Lower lobe of right lung (tissue), 2 donors: ENCODE measurements around the gene AASDH. TPM values are rescaled to one million over a fixed set of nuclear protein-coding genes. Genes with fewer than 3 reads are reported as not detected.

ENCODE experiments used
- ATAC-seq, 2 donors: fragments of 200-7000 bp; cut with Tn5 transposase; one replicate each; pipeline ENCODE4 v1.9.1; 2020 to 2022; ENCODE audit warnings: mild to moderate bottlenecking in 2 of 2, moderate library complexity in 2 of 2
- DNase-seq: peaks from one replicate; pipeline ENCODE4 v3.0.0-alpha.2; 2020
- H3K27ac ChIP-seq: fragments of 200-600 bp; one replicate; pipeline ENCODE4 v1.8.0; 2022
- H3K27me3 ChIP-seq: fragments of 200-600 bp; one replicate; pipeline ENCODE4 v1.8.0; 2022; ENCODE audit warnings: low read depth
- H3K36me3 ChIP-seq: fragments of 200-600 bp; one replicate; pipeline ENCODE4 v1.8.0; 2022; ENCODE audit warnings: mild to moderate bottlenecking
- H3K4me1 ChIP-seq: fragments of 200-600 bp; one replicate; pipeline ENCODE4 v1.8.0; 2022
- H3K4me3 ChIP-seq: fragments of 200-600 bp; one replicate; pipeline ENCODE4 v1.8.0; 2022; ENCODE audit warnings: mild to moderate bottlenecking
- H3K9me3 ChIP-seq: fragments of 200-600 bp; one replicate; pipeline ENCODE4 v1.8.0; 2022
- CTCF ChIP-seq: fragments of 200-600 bp; IDR thresholded peaks from one replicate; pipeline ENCODE4 v1.8.0; 2022; ENCODE audit warnings: antibody characterized with exemption, mild to moderate bottlenecking
- intact Hi-C: fragments of 100-400 bp; cut with DNase I; formaldehyde crosslinking; loops from one replicate; pipeline ENCODE4 v1.11.0; 2022
- total RNA-seq: library from RNA; stranded (reverse); fragmentation: NEBNext Ultra II Directional; extraction: Animal tissue kit (Norgen Biotek cat#: 25700); gene quantifications from one replicate; pipeline ENCODE4 v1.2.1, GENCODE V29; 2021
- donor health status: DM: no; HTN: yes; CAD: no; lungs with severe emphysema.

AASDH gene
- total RNA-seq, 1 donor from 2014 or later = 10.8 TPM

GRCh38 chr4:56408978-56409377, 21.7 kb upstream of the AASDH start:
- intact Hi-C loops = no loop called here
- H3K4me1 ChIP-seq = peaks cover 5% of the 10 kb centered on the region
- H3K9me3 ChIP-seq = no peaks in the 10 kb centered on the region
- DNase-seq (no peak), ATAC-seq (no peak)
- H3K27ac ChIP-seq = no peak overlapping the region
- H3K36me3 ChIP-seq = no peaks in the 10 kb centered on the region
- no peak overlapping the region for H3K4me3 ChIP-seq
- no peaks in the 10 kb centered on the region for H3K27me3 ChIP-seq
- TF ChIP-seq CTCF = no peak

- H3K9me3 ChIP-seq = no peaks in the 10 kb centered on the region
- no peak overlapping the region for H3K4me3 ChIP-seq
- intact Hi-C loops = no loop called here
- H3K27ac ChIP-seq = no peak overlapping the region
- DNase-seq (no peak), ATAC-seq (no peak)
- no peaks in the 10 kb centered on the region for H3K36me3 ChIP-seq
- H3K27me3 ChIP-seq = no peaks in the 10 kb centered on the region
- peaks cover 5% of the 10 kb centered on the region for H3K4me1 ChIP-seq
- no peak for TF ChIP-seq CTCF
These were observed 18.9 kb upstream of the AASDH start for GRCh38 chr4:56406151-56406550.

GRCh38 chr4:56405016-56405415, 17.7 kb upstream of the AASDH start:
- Histone ChIP-seq H3K4me3 (no peak overlapping the region), H3K27ac (no peak overlapping the region), H3K27me3 (no peaks in the 10 kb centered on the region), H3K36me3 (peaks cover 10% of the 10 kb centered on the region), H3K9me3 (no peaks in the 10 kb centered on the region), H3K4me1 (peaks cover 4% of the 10 kb centered on the region)
- TF ChIP-seq CTCF = no peak
- no peak for DNase-seq
- intact Hi-C loops = no loop called here
- no peak for ATAC-seq

GRCh38 chr4:56400560-56400959, 13.3 kb upstream of the AASDH start:
- Histone ChIP-seq H3K4me3 (no peak overlapping the region), H3K27ac (no peak overlapping the region), H3K9me3 (no peaks in the 10 kb centered on the region), H3K27me3 (no peaks in the 10 kb centered on the region), H3K4me1 (no peaks in the 10 kb centered on the region), H3K36me3 (peaks cover 15% of the 10 kb centered on the region)
- TF ChIP-seq CTCF = no peak
- DNase-seq (no peak), ATAC-seq (no peak)
- intact Hi-C loops = no loop called here

- ATAC-seq (no peak), DNase-seq (no peak)
- Histone ChIP-seq H3K36me3 (peaks cover 6% of the 10 kb centered on the region), H3K27ac (no peak overlapping the region), H3K9me3 (no peaks in the 10 kb centered on the region), H3K27me3 (no peaks in the 10 kb centered on the region), H3K4me3 (no peak overlapping the region), H3K4me1 (peaks cover 10% of the 10 kb centered on the region)
- TF ChIP-seq CTCF = no peak
- intact Hi-C loops = no loop called here
These were observed 4.0 kb upstream of the AASDH start for GRCh38 chr4:56391270-56391669.

- no peak for TF ChIP-seq CTCF
- Histone ChIP-seq H3K9me3 (no peaks in the 10 kb centered on the region), H3K36me3 (no peaks in the 10 kb centered on the region), H3K27ac (no peak overlapping the region), H3K27me3 (no peaks in the 10 kb centered on the region), H3K4me3 (no peak overlapping the region), H3K4me1 (peaks cover 15% of the 10 kb centered on the region)
- intact Hi-C loops = no loop called here
- DNase-seq (no peak), ATAC-seq (no peak)
These were observed 2.3 kb upstream of the AASDH start for GRCh38 chr4:56389558-56389957.
